Measurements from ENCODE around the gene SAMD1. TPM values are rescaled to one million over a fixed set of nuclear protein-coding genes. Genes with fewer than 3 reads are reported as not detected.

SAMD1 gene
- total and polyA plus RNA-seq, 9 of the 15 experiments (the other 6 are each of a cell fraction or from before 2014, with no cell fraction given): 2.9 to 96.0 (median 43.5) TPM

GRCh38 chr19:14048443-14049153 is 42.0 kb downstream of the SAMD1 start (continued):
- TF ChIP-seq PRPF4 (IDR thresholded peaks at IDR 0.05; ENCODE audit: insufficient read depth, low read depth, low read length, poor library complexity, severe bottlenecking): no peak
- TF ChIP-seq U2AF1 (optimal IDR thresholded peaks at IDR 0.05; ENCODE audit: low read depth, low read length): no peak
- TF ChIP-seq SNIP1 (IDR thresholded peaks at IDR 0.05; ENCODE audit: low read depth): no peak
- TF ChIP-seq CBX5 (IDR thresholded peaks at IDR 0.05; ENCODE audit: borderline replicate concordance, low read depth): no peak
- TF ChIP-seq, protein P1, sequence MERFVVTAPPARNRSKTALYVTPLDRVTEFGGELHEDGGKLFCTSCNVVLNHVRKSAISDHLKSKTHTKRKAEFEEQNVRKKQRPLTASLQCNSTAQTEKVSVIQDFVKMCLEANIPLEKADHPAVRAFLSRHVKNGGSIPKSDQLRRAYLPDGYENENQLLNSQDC (CRISPR knock-in tag; IDR thresholded peaks at IDR 0.05): no peak
- TF ChIP-seq SMAD4 (CRISPR knock-in tag; conservative IDR thresholded peaks at IDR 0.05): 0 out of 2 replicates have a peak, but pooled peaks have one; percentile 31
- TF ChIP-seq, protein P2, sequence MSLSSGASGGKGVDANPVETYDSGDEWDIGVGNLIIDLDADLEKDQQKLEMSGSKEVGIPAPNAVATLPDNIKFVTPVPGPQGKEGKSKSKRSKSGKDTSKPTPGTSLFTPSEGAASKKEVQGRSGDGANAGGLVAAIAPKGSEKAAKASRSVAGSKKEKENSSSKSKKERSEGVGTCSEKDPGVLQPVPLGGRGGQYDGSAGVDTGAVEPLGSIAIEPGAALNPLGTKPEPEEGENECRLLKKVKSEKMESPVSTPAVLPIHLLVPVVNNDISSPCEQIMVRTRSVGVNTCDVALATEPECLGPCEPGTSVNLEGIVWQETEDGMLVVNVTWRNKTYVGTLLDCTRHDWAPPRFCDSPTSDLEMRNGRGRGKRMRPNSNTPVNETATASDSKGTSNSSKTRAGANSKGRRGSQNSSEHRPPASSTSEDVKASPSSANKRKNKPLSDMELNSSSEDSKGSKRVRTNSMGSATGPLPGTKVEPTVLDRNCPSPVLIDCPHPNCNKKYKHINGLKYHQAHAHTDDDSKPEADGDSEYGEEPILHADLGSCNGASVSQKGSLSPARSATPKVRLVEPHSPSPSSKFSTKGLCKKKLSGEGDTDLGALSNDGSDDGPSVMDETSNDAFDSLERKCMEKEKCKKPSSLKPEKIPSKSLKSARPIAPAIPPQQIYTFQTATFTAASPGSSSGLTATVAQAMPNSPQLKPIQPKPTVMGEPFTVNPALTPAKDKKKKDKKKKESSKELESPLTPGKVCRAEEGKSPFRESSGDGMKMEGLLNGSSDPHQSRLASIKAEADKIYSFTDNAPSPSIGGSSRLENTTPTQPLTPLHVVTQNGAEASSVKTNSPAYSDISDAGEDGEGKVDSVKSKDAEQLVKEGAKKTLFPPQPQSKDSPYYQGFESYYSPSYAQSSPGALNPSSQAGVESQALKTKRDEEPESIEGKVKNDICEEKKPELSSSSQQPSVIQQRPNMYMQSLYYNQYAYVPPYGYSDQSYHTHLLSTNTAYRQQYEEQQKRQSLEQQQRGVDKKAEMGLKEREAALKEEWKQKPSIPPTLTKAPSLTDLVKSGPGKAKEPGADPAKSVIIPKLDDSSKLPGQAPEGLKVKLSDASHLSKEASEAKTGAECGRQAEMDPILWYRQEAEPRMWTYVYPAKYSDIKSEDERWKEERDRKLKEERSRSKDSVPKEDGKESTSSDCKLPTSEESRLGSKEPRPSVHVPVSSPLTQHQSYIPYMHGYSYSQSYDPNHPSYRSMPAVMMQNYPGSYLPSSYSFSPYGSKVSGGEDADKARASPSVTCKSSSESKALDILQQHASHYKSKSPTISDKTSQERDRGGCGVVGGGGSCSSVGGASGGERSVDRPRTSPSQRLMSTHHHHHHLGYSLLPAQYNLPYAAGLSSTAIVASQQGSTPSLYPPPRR (CRISPR knock-in tag; IDR thresholded peaks at IDR 0.05; ENCODE audit: borderline replicate concordance): no peak
- TF ChIP-seq MYC (IDR thresholded peaks at IDR 0.05; ENCODE audit: low read depth, low read length): no peak
- TF ChIP-seq MYC (CRISPR knock-in tag; IDR thresholded peaks at IDR 0.05; ENCODE audit: borderline replicate concordance, low read depth): no peak
- TF ChIP-seq KAT2B (IDR thresholded peaks at IDR 0.05; ENCODE audit: low read depth, low read length): no peak
- TF ChIP-seq MAFK (IDR thresholded peaks at IDR 0.05; ENCODE audit: low read length): no peak
- TF ChIP-seq TRIM28 (IDR thresholded peaks at IDR 0.05): peak; percentile 54; the same call in 1 of the 2 replicates
- TF ChIP-seq HCFC1 (IDR thresholded peaks at IDR 0.05; ENCODE audit: low read depth, low read length): 0 out of 2 replicates have a peak, but pooled peaks have one; percentile 37
- TF ChIP-seq CTCF (IDR thresholded peaks at IDR 0.05 in 2 of 3, conservative IDR thresholded peaks at IDR 0.05 in 1 of 3; ENCODE audit: insufficient read depth in 2 of 3, low read depth in 1 of 3, low read length in 3 of 3): peak; percentile 88 to 96 (median 89)
- TF ChIP-seq RBFOX2 (IDR thresholded peaks at IDR 0.05; ENCODE audit: low read depth, low read length): no peak
- no peak for TF ChIP-seq ZNF165 (CRISPR knock-in tag; IDR thresholded peaks at IDR 0.05; ENCODE audit: borderline replicate concordance)
- no peak for TF ChIP-seq POLR2G (IDR thresholded peaks at IDR 0.05; ENCODE audit: low read depth, low read length)
- TF ChIP-seq TCFL5 (CRISPR knock-in tag; conservative IDR thresholded peaks at IDR 0.05): no peak
- no peak for TF ChIP-seq NUFIP1 (IDR thresholded peaks at IDR 0.05; ENCODE audit: partially characterized antibody)
- TF ChIP-seq NFRKB (IDR thresholded peaks at IDR 0.05; ENCODE audit: low read depth): no peak
- TF ChIP-seq ZNF140 (CRISPR knock-in tag; IDR thresholded peaks at IDR 0.05): no peak
- TF ChIP-seq ELF2 (CRISPR knock-in tag; IDR thresholded peaks at IDR 0.05): no peak
- no peak for TF ChIP-seq ZNF507 (tag; conservative IDR thresholded peaks at IDR 0.05)
